Measurements from ENCODE around the gene CBR4.

CBR4 gene

GRCh38 chr4:169032194-169032593, 22.1 kb upstream of the CBR4 start:
- DNase-seq (ENCODE audit: low read depth) = no peak
- TF ChIP-seq CTCF (IDR thresholded peaks at IDR 0.05; ENCODE audit: low read length, missing control alignments) = no peak
- H3K4me3 ChIP-seq (replicated peaks; ENCODE audit: low read depth, low read length) = no peak overlapping the region

GRCh38 chr4:169031392-169031791, 21.3 kb upstream of the CBR4 start:
- DNase-seq (ENCODE audit: low read depth) = no peak
- TF ChIP-seq CTCF (IDR thresholded peaks at IDR 0.05; ENCODE audit: low read length, missing control alignments) = no peak
- H3K4me3 ChIP-seq (replicated peaks; ENCODE audit: low read depth, low read length) = no peak overlapping the region

GRCh38 chr4:169030562-169030982, 20.5 kb upstream of the CBR4 start:
- peak; percentile 39 for DNase-seq (ENCODE audit: low read depth)

GRCh38 chr4:169029947-169030346, 19.9 kb upstream of the CBR4 start:
- H3K4me3 ChIP-seq (replicated peaks; ENCODE audit: low read depth, low read length) = no peak overlapping the region
- TF ChIP-seq CTCF (IDR thresholded peaks at IDR 0.05; ENCODE audit: low read length, missing control alignments) = no peak
- no peak for DNase-seq (ENCODE audit: low read depth)

More at GRCh38 chr4:169030562-169030982, 20.5 kb upstream of the CBR4 start:
- no peak for TF ChIP-seq CTCF (IDR thresholded peaks at IDR 0.05; ENCODE audit: low read length, missing control alignments)
- no peak overlapping the region for H3K4me3 ChIP-seq (replicated peaks; ENCODE audit: low read depth, low read length)

GRCh38 chr4:169027663-169028062, 17.6 kb upstream of the CBR4 start:
- TF ChIP-seq CTCF (IDR thresholded peaks at IDR 0.05; ENCODE audit: low read length, missing control alignments) = no peak
- no peak for DNase-seq (ENCODE audit: low read depth)
- no peak overlapping the region for H3K4me3 ChIP-seq (replicated peaks; ENCODE audit: low read depth, low read length)

- TF ChIP-seq CTCF (IDR thresholded peaks at IDR 0.05; ENCODE audit: low read length, missing control alignments) = no peak
- no peak overlapping the region for H3K4me3 ChIP-seq (replicated peaks; ENCODE audit: low read depth, low read length)
- DNase-seq (ENCODE audit: low read depth) = no peak
Measured at GRCh38 chr4:169025184-169025583, 15.1 kb upstream of the CBR4 start.

GRCh38 chr4:169024762-169025161, 14.7 kb upstream of the CBR4 start:
- TF ChIP-seq CTCF (IDR thresholded peaks at IDR 0.05; ENCODE audit: low read length, missing control alignments) = peak; percentile 80
- no peak overlapping the region for H3K4me3 ChIP-seq (replicated peaks; ENCODE audit: low read depth, low read length)
- DNase-seq (ENCODE audit: low read depth) = peak; percentile 74
